ENCODE results near the gene AFAP1L2.

AFAP1L2 gene

GRCh38 chr10:114380797-114381196 lies 23.5 kb downstream of the AFAP1L2 start:
- Histone ChIP-seq H3K9me2 (replicated peaks; ENCODE audit: control insufficient read depth, low read length) (no peaks in the 10 kb centered on the region), H3K4me3 (ENCODE audit: low read length) (no peak overlapping the region), H3K9me3 (ENCODE audit: control insufficient read depth, insufficient read depth, low read length) (no peaks in the 10 kb centered on the region), H3K27ac (ENCODE audit: low read depth, low read length) (no peak overlapping the region), H3K27me3 (ENCODE audit: control insufficient read depth, low read length) (peaks cover 8% of the 10 kb centered on the region; the same call in 1 of the 2 replicates), H3K36me3 (ENCODE audit: control insufficient read depth, low read length) (no peaks in the 10 kb centered on the region), H3F3A (ENCODE audit: control insufficient read depth, insufficient read depth) (no peaks in the 10 kb centered on the region), H3K79me2 (ENCODE audit: control insufficient read depth, low read length) (no peaks in the 10 kb centered on the region), H3K4me2 (ENCODE audit: low read length) (no peak overlapping the region), H3K4me1 (ENCODE audit: control insufficient read depth, low read length) (no peaks in the 10 kb centered on the region), H4K20me1 (ENCODE audit: control insufficient read depth, insufficient read depth, low read depth, low read length) (no peaks in the 10 kb centered on the region)
- TF ChIP-seq EZH2phosphoT487 (IDR thresholded peaks at IDR 0.05; ENCODE audit: borderline replicate concordance, low read length) = no peak
- no peak for TF ChIP-seq CTCF (IDR thresholded peaks at IDR 0.05; ENCODE audit: low read depth, low read length, poor library complexity, severe bottlenecking)

GRCh38 chr10:114380060-114380459 lies 24.2 kb downstream of the AFAP1L2 start:
- H3K4me2 ChIP-seq (ENCODE audit: low read length) = no peak overlapping the region
- TF ChIP-seq EZH2phosphoT487 (IDR thresholded peaks at IDR 0.05; ENCODE audit: borderline replicate concordance, low read length) = no peak
- TF ChIP-seq CTCF (IDR thresholded peaks at IDR 0.05; ENCODE audit: low read depth, low read length, poor library complexity, severe bottlenecking) = no peak
- H3K27ac ChIP-seq (ENCODE audit: low read depth, low read length) = no peak overlapping the region
- no peaks in the 10 kb centered on the region for H3F3A ChIP-seq (ENCODE audit: control insufficient read depth, insufficient read depth)
- no peaks in the 10 kb centered on the region for H3K79me2 ChIP-seq (ENCODE audit: control insufficient read depth, low read length)
- H3K36me3 ChIP-seq (ENCODE audit: control insufficient read depth, low read length) = no peaks in the 10 kb centered on the region
- H3K4me1 ChIP-seq (ENCODE audit: control insufficient read depth, low read length) = no peaks in the 10 kb centered on the region
- no peaks in the 10 kb centered on the region for H3K9me2 ChIP-seq (replicated peaks; ENCODE audit: control insufficient read depth, low read length)
- no peaks in the 10 kb centered on the region for H3K9me3 ChIP-seq (ENCODE audit: control insufficient read depth, insufficient read depth, low read length)
- H4K20me1 ChIP-seq (ENCODE audit: control insufficient read depth, insufficient read depth, low read depth, low read length) = no peaks in the 10 kb centered on the region
- H3K27me3 ChIP-seq (ENCODE audit: control insufficient read depth, low read length) = peaks cover 8% of the 10 kb centered on the region; the same call in 1 of the 2 replicates
- H3K4me3 ChIP-seq (ENCODE audit: low read length) = no peak overlapping the region

- Histone ChIP-seq H3K4me1 (ENCODE audit: control insufficient read depth, low read length) (no peaks in the 10 kb centered on the region), H3K9me3 (ENCODE audit: control insufficient read depth, insufficient read depth, low read length) (no peaks in the 10 kb centered on the region), H3K4me3 (ENCODE audit: low read length) (no peak overlapping the region), H3K9me2 (replicated peaks; ENCODE audit: control insufficient read depth, low read length) (no peaks in the 10 kb centered on the region), H3F3A (ENCODE audit: control insufficient read depth, insufficient read depth) (no peaks in the 10 kb centered on the region), H3K79me2 (ENCODE audit: control insufficient read depth, low read length) (no peaks in the 10 kb centered on the region), H3K27me3 (ENCODE audit: control insufficient read depth, low read length) (peaks cover 6% of the 10 kb centered on the region; the same call in 1 of the 2 replicates), H4K20me1 (ENCODE audit: control insufficient read depth, insufficient read depth, low read depth, low read length) (no peaks in the 10 kb centered on the region), H3K27ac (ENCODE audit: low read depth, low read length) (no peak overlapping the region), H3K4me2 (ENCODE audit: low read length) (no peak overlapping the region), H3K36me3 (ENCODE audit: control insufficient read depth, low read length) (no peaks in the 10 kb centered on the region)
- TF ChIP-seq EZH2phosphoT487 (IDR thresholded peaks at IDR 0.05; ENCODE audit: borderline replicate concordance, low read length) = no peak
- no peak for TF ChIP-seq CTCF (IDR thresholded peaks at IDR 0.05; ENCODE audit: low read depth, low read length, poor library complexity, severe bottlenecking)
Measured at GRCh38 chr10:114379631-114380041, 24.7 kb downstream of the AFAP1L2 start.
